H1 (cell line): ENCODE data around the gene TMEM163. TPM values are rescaled to one million over a fixed set of nuclear protein-coding genes. Genes with fewer than 3 reads are reported as not detected.

ENCODE experiments used
- JUN ChIP-seq: IDR thresholded peaks from 2 replicates; pipeline ENCODE4 v1.6.1; 2011; ENCODE audit warnings: low read depth, mild to moderate bottlenecking, improper control_type of control experiment, low read length
- MAFK ChIP-seq: IDR thresholded peaks from 2 replicates; pipeline ENCODE4 v1.6.1; 2012; ENCODE audit warnings: low read depth, mild to moderate bottlenecking, improper control_type of control experiment, low read length
- SIX5 ChIP-seq: IDR thresholded peaks from 2 replicates; pipeline ENCODE4 v1.6.1; 2011; ENCODE audit warnings: mild to moderate bottlenecking, low read depth, low read length
- polyA plus RNA-seq, 7 experiments: library from polyadenylated mRNA; depleted of rRNA in 3 of 7; stranded (reverse) in 5 of 7; unstranded in 2 of 7; fragments of >200 nt in 5 of 7; fragments of 200-250 nt in 2 of 7; gene quantifications; 1 replicate in 5 of 7; 2 replicates in 1 of 7; 4 replicates in 1 of 7; pipeline versions ENCODE4 v1.2.1 to v1.2.3, GENCODE V29; 2011 to 2013; ENCODE audit warnings: missing spikeins in 2 of 7, mixed read lengths in 2 of 7
- total RNA-seq: library from RNA; stranded (reverse); fragmentation: NEBNext Ultra II Directional; extraction: Animal tissue kit (Norgen Biotek cat#: 25700); gene quantifications from 2 replicates; pipeline ENCODE4 v1.2.1, GENCODE V29; 2021

Gene TMEM163
- total and polyA plus RNA-seq, 2 of the 8 experiments (the other 6 are each of a cell fraction or from before 2014, with no cell fraction given) = 2.8 to 3.2 TPM

- TF ChIP-seq SIX5 = no peak
- no peak for TF ChIP-seq MAFK
- no peak for TF ChIP-seq JUN
Measured at GRCh38 chr2:134713606-134714005, 5.2 kb downstream of the TMEM163 start (continued).
